AG08395 (cell line): ENCODE results near the gene EARS2.

Experiments used
- DNase-seq: peaks from one replicate; pipeline ENCODE4 v3.0.0; 2012; ENCODE audit warnings: mixed read lengths, low spot score

Gene EARS2

GRCh38 chr16:23482778-23483177 is 74.4 kb downstream of the EARS2 start:
- no peak for DNase-seq

GRCh38 chr16:23480257-23480656 is 76.9 kb downstream of the EARS2 start:
- no peak for DNase-seq

- DNase-seq, result no peak
These were observed 78.0 kb downstream of the EARS2 start for GRCh38 chr16:23479138-23479537.

- no peak for DNase-seq
These were observed 78.6 kb downstream of the EARS2 start for GRCh38 chr16:23478566-23478965.

GRCh38 chr16:23476289-23476688 is 80.9 kb downstream of the EARS2 start:
- DNase-seq, result no peak
